ENCODE data around the gene SATB2. TPM values are rescaled to one million over a fixed set of nuclear protein-coding genes. Genes with fewer than 3 reads are reported as not detected.

The SATB2 gene
- total and polyA plus RNA-seq, 12 donors, result 3.4 to 18.3 (median 10.1) TPM

GRCh38 chr2:199342334-199342733 is 115.4 kb downstream of the SATB2 start:
- intact Hi-C loops (cut with DNase I), result no loop called here
- DNase-seq, result no peak
- Histone ChIP-seq H3K4me1 (replicated peaks in 1 of 2) (no peaks in the 10 kb centered on the region), H3K36me3 (replicated peaks in 1 of 2) (no peaks in the 10 kb centered on the region), H3K27ac (no peak overlapping the region), H3K9me3 (replicated peaks in 1 of 3) (no peaks in the 10 kb centered on the region), H3K4me3 (no peak overlapping the region), H3K27me3 (no peaks in the 10 kb centered on the region)
- WGBS, 4 donors, result 81 to 90% (median 85%) methylated on average over 1 of the region's 1 CpG
- TF ChIP-seq, protein P1, sequence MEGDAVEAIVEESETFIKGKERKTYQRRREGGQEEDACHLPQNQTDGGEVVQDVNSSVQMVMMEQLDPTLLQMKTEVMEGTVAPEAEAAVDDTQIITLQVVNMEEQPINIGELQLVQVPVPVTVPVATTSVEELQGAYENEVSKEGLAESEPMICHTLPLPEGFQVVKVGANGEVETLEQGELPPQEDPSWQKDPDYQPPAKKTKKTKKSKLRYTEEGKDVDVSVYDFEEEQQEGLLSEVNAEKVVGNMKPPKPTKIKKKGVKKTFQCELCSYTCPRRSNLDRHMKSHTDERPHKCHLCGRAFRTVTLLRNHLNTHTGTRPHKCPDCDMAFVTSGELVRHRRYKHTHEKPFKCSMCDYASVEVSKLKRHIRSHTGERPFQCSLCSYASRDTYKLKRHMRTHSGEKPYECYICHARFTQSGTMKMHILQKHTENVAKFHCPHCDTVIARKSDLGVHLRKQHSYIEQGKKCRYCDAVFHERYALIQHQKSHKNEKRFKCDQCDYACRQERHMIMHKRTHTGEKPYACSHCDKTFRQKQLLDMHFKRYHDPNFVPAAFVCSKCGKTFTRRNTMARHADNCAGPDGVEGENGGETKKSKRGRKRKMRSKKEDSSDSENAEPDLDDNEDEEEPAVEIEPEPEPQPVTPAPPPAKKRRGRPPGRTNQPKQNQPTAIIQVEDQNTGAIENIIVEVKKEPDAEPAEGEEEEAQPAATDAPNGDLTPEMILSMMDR (IDR thresholded peaks at IDR 0.05), result no peak
- TF ChIP-seq POLR2A (IDR thresholded peaks at IDR 0.05), result no peak

DNA sequence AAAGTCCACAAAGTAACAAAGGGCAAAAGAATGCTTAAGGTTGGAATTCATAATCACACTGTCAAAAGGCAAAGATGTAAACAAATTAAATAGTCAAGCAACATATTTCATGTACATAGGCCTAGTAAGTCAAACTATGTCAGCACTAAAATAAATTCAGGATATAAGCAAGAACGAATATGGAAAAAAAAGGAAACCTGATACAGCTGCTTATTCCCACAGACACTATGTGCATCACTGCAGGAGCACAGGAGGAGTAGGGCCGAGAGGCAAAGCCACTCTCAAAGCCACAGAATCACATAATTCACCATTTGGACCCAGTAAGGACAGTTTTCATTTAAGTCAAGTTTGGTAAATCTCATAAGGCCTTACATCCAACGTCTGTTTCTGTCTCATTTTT is 116.6 kb downstream of the SATB2 start:
- TF ChIP-seq, protein P1 (IDR thresholded peaks at IDR 0.05), result no peak
- TF ChIP-seq POLR2A (IDR thresholded peaks at IDR 0.05), result no peak

DNA sequence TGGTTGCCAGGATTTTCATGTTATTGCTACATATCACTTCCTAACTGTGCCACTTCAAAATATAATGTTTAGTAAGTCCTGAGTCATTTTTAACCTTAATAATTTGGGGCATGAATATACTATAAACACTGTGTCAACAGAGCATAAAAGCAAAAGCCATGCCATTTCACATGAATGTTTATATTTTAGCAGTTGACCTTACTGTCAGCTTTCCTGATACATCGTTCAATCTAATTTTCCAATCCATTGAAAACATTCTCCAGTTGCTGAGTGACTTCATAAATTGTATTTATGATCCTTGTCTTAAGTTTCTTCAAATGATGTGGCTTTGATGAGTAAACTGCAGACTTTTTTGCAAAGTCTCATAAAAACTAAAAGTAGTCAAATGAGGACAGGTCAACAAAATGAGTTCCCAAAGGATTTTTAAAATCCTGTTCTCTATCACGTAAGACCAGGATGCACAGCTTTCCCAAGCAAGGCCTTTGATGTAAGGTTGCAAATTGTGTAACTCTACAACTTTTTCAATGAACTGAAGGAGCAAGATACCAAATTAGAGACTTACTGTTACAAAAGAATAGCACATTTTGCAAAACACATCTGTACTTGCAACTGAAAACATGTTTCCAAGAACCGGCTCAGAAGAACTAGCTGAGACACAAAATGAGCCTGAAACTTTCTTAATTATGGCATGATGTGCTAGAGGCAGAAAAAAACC is 117.7 kb downstream of the SATB2 start:
- Histone ChIP-seq H3K36me3 (replicated peaks in 1 of 2) (no peaks in the 10 kb centered on the region), H3K27me3 (no peaks in the 10 kb centered on the region), H3K27ac (no peak overlapping the region), H3K9me3 (replicated peaks in 1 of 3) (no peaks in the 10 kb centered on the region), H3K4me1 (replicated peaks in 1 of 2) (no peaks in the 10 kb centered on the region), H3K4me3 (no peak overlapping the region)
- no peak for DNase-seq
- TF ChIP-seq POLR2A (IDR thresholded peaks at IDR 0.05), result no peak
- TF ChIP-seq, protein P1 (IDR thresholded peaks at IDR 0.05), result no peak
- intact Hi-C loops (cut with DNase I), result no loop called here
- WGBS, 4 donors, result 83 to 91% (median 89%) methylated on average over 3 of the region's 3 CpGs

More for the DNA sequence above, 116.6 kb downstream of the SATB2 start:
- Histone ChIP-seq H3K9me3 (replicated peaks in 1 of 3) (no peaks in the 10 kb centered on the region), H3K27ac (no peak overlapping the region), H3K4me3 (no peak overlapping the region), H3K4me1 (replicated peaks in 1 of 2) (no peaks in the 10 kb centered on the region), H3K27me3 (no peaks in the 10 kb centered on the region), H3K36me3 (replicated peaks in 1 of 2) (no peaks in the 10 kb centered on the region)
- intact Hi-C loops (cut with DNase I), result no loop called here
- no peak for DNase-seq
- WGBS, 4 donors, result 66 to 72% (median 66%) methylated on average over 3 of the region's 3 CpGs

GRCh38 chr2:199336546-199336945 is 121.2 kb downstream of the SATB2 start:
- TF ChIP-seq, protein P1 (IDR thresholded peaks at IDR 0.05), result no peak
- TF ChIP-seq POLR2A (IDR thresholded peaks at IDR 0.05), result no peak
- no peak for DNase-seq
- H3K27ac ChIP-seq, result no peak overlapping the region
- no peaks in the 10 kb centered on the region for H3K27me3 ChIP-seq
- intact Hi-C loops (cut with DNase I), result no loop called here
- no peaks in the 10 kb centered on the region for H3K4me1 ChIP-seq (replicated peaks in 1 of 2)
- H3K36me3 ChIP-seq (replicated peaks in 1 of 2), result no peaks in the 10 kb centered on the region
- 30 to 37% (median 33%) methylated on average over 2 of the region's 2 CpGs for WGBS, 4 donors
- H3K9me3 ChIP-seq (replicated peaks in 1 of 3), result no peaks in the 10 kb centered on the region
- no peak overlapping the region for H3K4me3 ChIP-seq
